Left ventricle myocardium inferior (tissue), 1 donor: ENCODE results near the gene SLC8B1. TPM values are rescaled to one million over a fixed set of nuclear protein-coding genes. Genes with fewer than 3 reads are reported as not detected.

ENCODE experiments used
- DNase-seq: peaks from one replicate; pipeline ENCODE4 v3.0.0-alpha.2; 2020
- H3K27ac ChIP-seq: fragments of 200-600 bp; replicated peaks from 2 replicates; pipeline ENCODE4 v1.8.0; 2021
- H3K27me3 ChIP-seq: fragments of 200-600 bp; 2 replicates; pipeline ENCODE4 v1.8.0; 2021; ENCODE audit warnings: low read depth
- H3K36me3 ChIP-seq: fragments of 200-600 bp; 2 replicates; pipeline ENCODE4 v1.8.0; 2021
- H3K4me1 ChIP-seq: fragments of 200-600 bp; 2 replicates; pipeline ENCODE4 v1.8.0; 2021
- H3K4me3 ChIP-seq: fragments of 200-600 bp; 2 replicates; pipeline ENCODE4 v1.8.0; 2021; ENCODE audit warnings: mild to moderate bottlenecking, moderate library complexity
- H3K9me3 ChIP-seq: fragments of 200-600 bp; replicated peaks from 2 replicates; pipeline ENCODE4 v1.8.0; 2021
- CTCF ChIP-seq: fragments of 200-600 bp; IDR thresholded peaks from 2 replicates; pipeline ENCODE4 v1.8.0; 2021; ENCODE audit warnings: antibody characterized with exemption, mild to moderate bottlenecking, borderline replicate concordance
- intact Hi-C: fragments of 100-400 bp; cut with micrococcal nuclease; formaldehyde crosslinking; loops from one replicate; pipeline ENCODE4 v1.11.0; 2022
- total RNA-seq: library from RNA; stranded (reverse); fragmentation: NEBNext Ultra II Directional; extraction: Animal tissue kit (Norgen Biotek cat#: 25700); gene quantifications from one replicate; pipeline ENCODE4 v1.2.1, GENCODE V29; 2021
- donor health status: DM: no; HTN: yes; CAD: no; lungs with severe emphysema.

SLC8B1 gene
- total RNA-seq, 1 donor from 2014 or later = 9.2 TPM

- no peak for DNase-seq
- peak overlapping the region; percentile 99 for H3K27ac ChIP-seq
- peaks cover 62% of the 10 kb centered on the region for H3K36me3 ChIP-seq
Measured at GRCh38 chr12:113263431-113263963, 71.4 kb downstream of the SLC8B1 start.

DNA sequence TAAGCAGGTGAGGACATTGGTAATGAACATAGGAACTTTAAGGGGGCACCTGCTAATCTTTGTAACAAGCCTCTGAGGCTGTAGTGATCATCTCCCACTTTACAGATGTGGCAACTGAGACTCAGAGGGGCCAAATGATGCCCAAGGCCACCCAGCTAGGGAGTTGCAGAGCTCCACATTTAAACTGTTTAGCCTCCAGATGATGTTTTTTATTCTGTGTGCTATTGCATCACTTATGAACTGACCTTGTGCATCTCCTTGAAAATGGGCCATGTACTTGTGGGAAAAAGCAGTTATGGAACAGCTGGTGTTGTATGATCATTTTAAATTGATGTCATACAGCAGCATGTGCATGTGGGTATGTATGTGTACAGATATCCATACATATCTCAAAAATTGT, 72.2 kb downstream of the SLC8B1 start:
- Histone ChIP-seq H3K4me3 (no peak overlapping the region), H3K27me3 (no peaks in the 10 kb centered on the region), H3K27ac (peak overlapping the region; percentile 99), H3K9me3 (no peaks in the 10 kb centered on the region), H3K36me3 (peaks cover 54% of the 10 kb centered on the region), H3K4me1 (peaks cover 67% of the 10 kb centered on the region)
- TF ChIP-seq CTCF = no peak
- intact Hi-C loops = no loop called here
- DNase-seq = no peak

More at GRCh38 chr12:113263431-113263963, 71.4 kb downstream of the SLC8B1 start:
- Histone ChIP-seq H3K4me3 (no peak overlapping the region), H3K4me1 (peaks cover 62% of the 10 kb centered on the region), H3K27me3 (no peaks in the 10 kb centered on the region), H3K9me3 (no peaks in the 10 kb centered on the region)
- intact Hi-C loops = no loop called here
- no peak for TF ChIP-seq CTCF

DNA sequence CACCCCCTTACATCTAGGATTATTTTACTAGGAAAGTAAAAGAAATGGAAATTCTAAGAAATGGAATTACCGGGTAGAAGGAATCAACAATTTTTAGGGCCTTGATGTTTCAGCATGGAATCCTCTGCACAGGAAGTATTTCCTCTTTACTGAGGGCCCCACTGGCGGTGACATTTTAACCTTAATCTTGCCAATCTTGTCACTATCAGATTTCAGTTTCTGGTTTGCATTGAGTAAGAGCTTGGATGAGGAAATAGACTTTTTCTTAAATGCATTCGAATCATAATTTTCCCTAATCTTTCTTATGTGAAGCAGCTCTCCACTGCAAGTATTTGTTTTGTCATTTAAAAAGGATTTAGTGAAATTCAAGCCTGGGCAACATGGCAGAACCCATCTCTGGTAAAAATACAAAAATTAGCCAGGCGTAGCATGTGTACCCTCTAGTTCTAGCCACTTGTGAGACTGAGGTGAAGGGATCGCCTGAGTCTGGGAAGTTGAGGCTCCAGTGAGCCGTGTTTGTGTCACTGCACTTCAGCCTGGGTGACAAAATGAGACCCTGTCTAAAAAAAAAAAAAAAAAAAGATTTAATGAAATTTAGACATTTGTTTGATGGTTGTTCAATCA, 73.0 kb downstream of the SLC8B1 start:
- peak overlapping the region; percentile 99 for H3K27ac ChIP-seq
- H3K9me3 ChIP-seq = no peaks in the 10 kb centered on the region
- no peak overlapping the region for H3K4me3 ChIP-seq
- intact Hi-C loops = no loop called here
- H3K27me3 ChIP-seq = no peaks in the 10 kb centered on the region
- H3K36me3 ChIP-seq = peaks cover 47% of the 10 kb centered on the region
- no peak for DNase-seq
- TF ChIP-seq CTCF = no peak
- H3K4me1 ChIP-seq = peaks cover 68% of the 10 kb centered on the region

DNA sequence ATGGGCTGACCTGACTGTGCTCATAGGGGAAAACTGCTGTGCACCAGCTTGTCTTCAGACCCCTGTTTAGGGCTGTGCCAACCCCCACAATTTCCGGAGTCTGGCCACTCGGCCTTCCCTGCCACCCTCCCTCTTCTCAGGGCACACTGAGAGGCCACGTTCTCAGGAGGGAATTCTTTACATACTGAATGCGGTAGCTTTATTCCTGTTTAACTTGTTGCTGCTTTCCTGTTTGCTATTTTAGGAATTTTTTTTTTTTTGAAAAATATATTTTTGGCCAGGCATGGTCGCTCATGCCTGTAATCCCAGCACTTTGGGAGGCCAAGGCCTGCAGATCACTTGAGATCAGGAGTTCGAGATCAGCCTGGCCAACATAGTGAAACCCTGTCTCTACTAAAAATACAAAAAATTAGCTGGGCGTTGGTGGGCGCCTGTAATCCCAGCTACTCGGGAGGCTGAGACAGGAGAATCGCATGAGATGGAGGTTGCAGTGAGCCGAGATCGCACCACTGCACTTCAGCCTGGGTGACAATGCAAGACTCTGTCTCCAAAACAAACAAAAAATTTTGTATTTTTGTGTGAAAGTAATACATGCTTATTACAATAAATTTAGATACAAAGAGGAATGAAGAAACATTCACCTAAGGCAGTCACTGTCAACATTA, 74.1 kb downstream of the SLC8B1 start:
- no peak for DNase-seq
- peak overlapping the region; percentile 13 for H3K4me3 ChIP-seq
- H3K9me3 ChIP-seq = no peaks in the 10 kb centered on the region
- peaks cover 36% of the 10 kb centered on the region for H3K36me3 ChIP-seq
- intact Hi-C loops = no loop called here
- H3K27me3 ChIP-seq = no peaks in the 10 kb centered on the region
- TF ChIP-seq CTCF = no peak
- peaks cover 68% of the 10 kb centered on the region for H3K4me1 ChIP-seq
- peak overlapping the region; percentile 99 for H3K27ac ChIP-seq

DNA sequence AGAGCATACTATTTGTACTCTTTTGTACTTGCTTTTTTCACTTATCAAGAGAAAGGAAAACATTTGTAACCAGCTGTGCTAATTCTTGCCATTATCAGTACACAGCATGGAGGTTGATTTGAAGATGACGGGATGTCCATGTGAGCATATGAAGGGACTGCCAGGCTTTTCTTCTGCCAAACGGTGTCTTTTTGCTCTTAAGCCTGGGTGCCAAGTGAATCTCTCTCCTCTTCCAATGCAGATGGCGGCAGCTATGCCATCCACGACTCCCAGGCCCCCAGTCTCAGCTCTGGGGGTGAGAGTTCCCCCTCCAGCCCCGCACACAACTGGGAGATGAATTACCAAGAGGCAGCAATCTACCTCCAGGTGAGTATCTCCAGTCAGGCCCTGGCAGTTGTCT, 74.8 kb downstream of the SLC8B1 start:
- no peak for TF ChIP-seq CTCF
- no peaks in the 10 kb centered on the region for H3K9me3 ChIP-seq
- peak overlapping the region; percentile 13 for H3K4me3 ChIP-seq
- peak overlapping the region; percentile 99 for H3K27ac ChIP-seq
- DNase-seq = no peak
- H3K27me3 ChIP-seq = no peaks in the 10 kb centered on the region
- H3K4me1 ChIP-seq = peaks cover 71% of the 10 kb centered on the region
- peaks cover 29% of the 10 kb centered on the region for H3K36me3 ChIP-seq
- intact Hi-C loops = no loop called here
